Muscle of leg (tissue), 11 donors: ENCODE data around the gene PPT1. TPM values are rescaled to one million over a fixed set of nuclear protein-coding genes. Genes with fewer than 3 reads are reported as not detected.
"Not testable (repeated sequence)": the region's sequence is repeated elsewhere in the genome, so short reads cannot be mapped to it uniquely, and the experiment has no call there.

ENCODE experiments used
- DNase-seq: peaks from one replicate; pipeline ENCODE4 v3.0.0; 2013
- H3K27ac ChIP-seq: one replicate; pipeline ENCODE4 v1.5.1; 2013; ENCODE audit warnings: mild to moderate bottlenecking, low read length, control low read depth
- H3K27me3 ChIP-seq: one replicate; pipeline ENCODE4 v1.6.1; 2013; ENCODE audit warnings: low read length; ENCODE audit not compliant: control insufficient read depth, insufficient read depth
- H3K36me3 ChIP-seq: one replicate; pipeline ENCODE4 v1.6.1; 2013; ENCODE audit warnings: low read length; ENCODE audit not compliant: control insufficient read depth, insufficient read depth
- H3K4me1 ChIP-seq: one replicate; pipeline ENCODE4 v1.6.1; 2013; ENCODE audit warnings: low read length; ENCODE audit not compliant: control insufficient read depth, insufficient read depth
- H3K4me3 ChIP-seq: one replicate; pipeline ENCODE4 v1.5.1; 2013; ENCODE audit warnings: low read length, control low read depth
- H3K9me3 ChIP-seq: replicated peaks from 2 replicates; pipeline ENCODE4 v1.6.1; 2013; ENCODE audit warnings: low read depth, low read length; ENCODE audit not compliant: control insufficient read depth
- WGBS: methylation state at CpG from one replicate; pipeline ENCODE4 v1.1.5; 2013; ENCODE audit warnings: missing lambda C conversion rate; ENCODE audit not compliant: insufficient coverage; 5-methylcytosine and 5-hydroxymethylcytosine counted together
- polyA plus RNA-seq, 8 donors: library from polyadenylated mRNA; unstranded; fragments of 120-200 nt; gene quantifications; one replicate each; pipeline versions ENCODE4 v1.2.1 to v1.2.3, GENCODE V29; 2013; ENCODE audit warnings: inconsistent platforms in 1 of 8, low replicate concordance in 1 of 8; ENCODE audit not compliant: insufficient read length in 8 of 8, insufficient read depth in 1 of 8
- total RNA-seq: library from RNA; stranded (reverse); fragments of 120-200 nt; gene quantifications from one replicate; pipeline ENCODE4 v1.2.4, GENCODE V29; 2013

PPT1 gene
- total and polyA plus RNA-seq, 9 donors = 38.9 to 68.4 (median 45.6) TPM

DNA sequence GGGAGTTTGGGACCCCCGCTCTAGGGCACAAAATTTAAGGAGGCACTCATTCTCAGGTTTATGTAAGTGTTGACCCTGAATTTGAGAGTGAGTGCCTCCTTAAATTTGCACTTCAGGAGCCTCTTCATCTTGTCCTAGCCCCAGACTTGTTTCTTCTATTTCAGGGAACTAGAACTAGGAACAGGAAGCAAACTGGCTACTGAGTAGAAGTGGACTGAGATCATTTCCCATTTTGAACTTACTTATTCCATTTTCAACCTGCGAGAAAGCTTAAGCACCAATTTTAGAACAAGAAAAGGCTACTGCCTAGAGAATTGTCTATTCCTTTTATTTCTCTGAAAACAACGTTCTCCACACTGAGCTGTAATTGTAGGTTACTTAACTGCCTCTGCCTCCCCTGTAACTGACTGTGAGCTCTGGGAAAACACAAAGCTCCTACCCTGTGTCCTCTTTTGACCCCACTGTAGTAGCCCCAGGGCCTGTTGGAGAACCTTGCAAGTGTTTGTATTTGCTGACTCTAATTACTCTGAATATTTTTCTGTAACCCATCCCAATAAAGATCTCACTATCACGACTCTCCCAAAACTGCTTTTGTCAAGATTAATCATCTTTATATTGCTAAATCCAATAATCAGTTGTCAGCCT is 2.5 kb downstream of the PPT1 start:
- Histone ChIP-seq H3K27me3 (no peaks in the 10 kb centered on the region), H3K9me3 (no peaks in the 10 kb centered on the region), H3K4me1 (peaks cover 11% of the 10 kb centered on the region), H3K4me3 (no peak overlapping the region), H3K36me3 (peaks cover 15% of the 10 kb centered on the region), H3K27ac (no peak overlapping the region)
- 95% methylated on average over 2 of the region's 4 CpGs for WGBS
- DNase-seq = peak; percentile 51

DNA sequence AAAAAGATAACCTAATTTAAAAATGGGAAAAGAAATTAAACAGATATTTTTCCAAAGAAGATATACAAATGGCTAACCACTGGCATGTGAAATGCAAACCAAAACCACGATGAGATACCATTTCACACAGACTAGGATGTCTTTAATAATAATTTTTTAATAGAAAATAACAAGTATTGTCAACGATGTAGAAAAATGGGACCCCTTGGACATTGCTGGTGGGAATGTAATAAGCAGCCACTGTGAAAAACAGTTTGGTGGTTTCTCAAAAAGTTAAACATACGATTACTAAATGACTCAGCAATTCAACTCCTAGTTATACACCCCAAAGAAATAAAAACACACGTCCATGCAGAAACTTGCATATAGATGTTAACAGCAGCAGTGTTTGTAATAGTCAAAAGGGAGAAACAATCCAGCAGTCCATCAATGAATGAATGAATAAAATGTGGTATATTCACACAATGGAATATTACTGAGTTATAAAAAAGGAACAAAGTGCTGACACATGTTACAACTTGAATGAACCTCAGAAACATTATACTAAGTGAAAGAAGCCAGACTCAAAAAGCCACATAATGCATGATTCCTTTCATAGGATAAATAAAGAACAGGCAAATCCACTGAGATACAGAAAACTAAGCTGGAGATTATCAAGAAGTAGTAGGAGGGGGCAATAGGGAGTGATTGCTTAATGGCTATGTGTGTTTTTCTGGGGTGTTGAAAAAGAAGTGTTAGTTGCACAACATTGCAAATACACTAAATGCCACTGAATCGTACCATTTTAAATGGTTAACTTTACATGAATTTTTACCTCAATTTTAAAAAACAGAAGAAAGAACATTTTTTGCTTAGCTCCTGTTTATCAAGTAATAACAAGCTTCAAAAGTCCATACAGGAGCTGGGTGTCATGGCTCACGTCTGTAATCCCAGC is 4.1 kb downstream of the PPT1 start:
- peaks cover 11% of the 10 kb centered on the region for H3K4me1 ChIP-seq
- peaks cover 17% of the 10 kb centered on the region for H3K36me3 ChIP-seq
- H3K27me3 ChIP-seq = no peaks in the 10 kb centered on the region
- whole genome bisulfite sequencing = 100% methylated on average over 1 of the region's 6 CpGs
- H3K4me3 ChIP-seq = no peak overlapping the region
- no peaks in the 10 kb centered on the region for H3K9me3 ChIP-seq
- no peak for DNase-seq
- H3K27ac ChIP-seq = no peak overlapping the region

DNA sequence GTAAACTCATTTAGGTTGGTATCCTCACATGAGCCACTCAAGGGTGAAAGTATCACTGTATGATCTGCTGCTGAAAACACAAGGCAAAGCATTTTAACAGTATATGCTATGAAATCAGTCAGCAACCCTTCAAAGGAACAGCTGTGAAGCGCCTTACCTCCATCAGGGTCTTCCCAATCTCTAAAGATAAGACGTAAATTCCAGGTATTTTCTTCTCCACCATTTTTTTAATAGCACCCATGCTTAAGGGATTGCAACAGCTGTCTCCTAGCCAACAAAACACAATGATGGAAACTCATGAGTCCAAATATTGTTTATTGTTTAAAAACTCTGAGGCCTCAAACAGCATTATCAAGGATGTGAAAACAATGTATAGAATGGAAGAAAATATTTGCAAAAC is 4.8 kb downstream of the PPT1 start:
- peaks cover 23% of the 10 kb centered on the region for H3K36me3 ChIP-seq
- H3K4me1 ChIP-seq = peaks cover 6% of the 10 kb centered on the region
- H3K27me3 ChIP-seq = no peaks in the 10 kb centered on the region
- 80% methylated on average over 1 of the region's 2 CpGs for WGBS
- H3K9me3 ChIP-seq = no peaks in the 10 kb centered on the region
- DNase-seq = no peak
- no peak overlapping the region for H3K4me3 ChIP-seq
- no peak overlapping the region for H3K27ac ChIP-seq

DNA sequence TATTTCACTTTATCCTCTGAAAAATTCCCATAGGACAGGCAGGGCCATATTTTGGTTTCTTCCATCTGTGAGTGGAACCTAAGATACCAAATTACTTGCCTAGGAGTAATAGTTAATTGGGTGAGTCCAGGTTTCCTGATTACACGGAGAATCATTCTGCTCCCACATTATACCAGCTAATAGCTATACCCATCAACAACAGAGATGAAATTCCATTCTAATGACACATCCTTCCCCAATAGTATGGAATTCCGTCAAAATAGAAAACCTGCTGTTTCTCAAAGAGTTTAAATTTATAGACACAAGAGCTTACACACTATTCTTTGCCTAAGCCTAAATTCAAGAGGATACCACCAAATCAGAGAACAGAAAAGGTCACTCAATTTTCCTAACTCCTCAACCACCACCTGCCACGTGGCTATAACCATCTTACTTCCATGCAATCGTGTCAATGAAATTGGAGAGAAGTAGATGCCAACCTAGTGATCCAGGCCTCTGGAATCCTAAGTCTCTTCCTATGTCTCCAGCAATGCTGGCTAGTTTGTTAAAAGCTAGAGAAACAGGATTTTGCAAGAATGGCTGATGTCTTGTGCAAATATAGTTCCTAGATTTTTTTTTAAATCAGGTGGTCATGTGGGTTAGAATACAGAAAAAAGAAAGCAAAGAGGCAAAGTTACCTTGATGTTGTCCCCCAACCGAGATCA is 6.2 kb downstream of the PPT1 start:
- Histone ChIP-seq H3K27me3 (no peaks in the 10 kb centered on the region), H3K9me3 (no peaks in the 10 kb centered on the region), H3K4me3 (no peak overlapping the region), H3K27ac (no peak overlapping the region), H3K36me3 (peaks cover 27% of the 10 kb centered on the region), H3K4me1 (no peaks in the 10 kb centered on the region)
- DNase-seq = no peak
- no CpG with 5 or more reads among the region's 5 CpGs for WGBS

DNA sequence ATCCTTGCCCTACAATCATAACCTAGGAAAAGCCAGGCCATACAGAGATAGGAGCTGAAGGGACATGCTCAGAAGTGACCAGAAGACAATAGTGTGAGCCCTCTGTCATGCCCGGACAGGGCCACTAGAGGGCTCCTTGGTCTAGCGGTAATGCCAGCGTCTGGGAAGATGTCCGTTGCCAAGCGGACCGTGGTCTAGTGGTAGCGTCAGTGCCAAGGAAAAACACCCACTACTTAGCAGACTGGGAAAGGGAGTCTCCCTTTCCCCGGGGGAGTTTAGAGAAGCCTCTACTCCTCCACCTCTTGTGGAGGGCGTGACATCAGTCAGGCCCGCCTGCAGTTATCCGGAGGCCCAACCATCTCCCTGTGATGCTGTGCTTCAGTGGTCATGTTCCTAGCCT is 12.3 kb downstream of the PPT1 start:
- H3K27me3 ChIP-seq, H3K4me1 ChIP-seq, H3K9me3 ChIP-seq, H3K4me3 ChIP-seq, H3K27ac ChIP-seq: not testable (repeated sequence)
- peaks cover 19% of the 10 kb centered on the region for H3K36me3 ChIP-seq
- no CpG with 5 or more reads among the region's 11 CpGs for WGBS
- DNase-seq = peak; percentile 45

DNA sequence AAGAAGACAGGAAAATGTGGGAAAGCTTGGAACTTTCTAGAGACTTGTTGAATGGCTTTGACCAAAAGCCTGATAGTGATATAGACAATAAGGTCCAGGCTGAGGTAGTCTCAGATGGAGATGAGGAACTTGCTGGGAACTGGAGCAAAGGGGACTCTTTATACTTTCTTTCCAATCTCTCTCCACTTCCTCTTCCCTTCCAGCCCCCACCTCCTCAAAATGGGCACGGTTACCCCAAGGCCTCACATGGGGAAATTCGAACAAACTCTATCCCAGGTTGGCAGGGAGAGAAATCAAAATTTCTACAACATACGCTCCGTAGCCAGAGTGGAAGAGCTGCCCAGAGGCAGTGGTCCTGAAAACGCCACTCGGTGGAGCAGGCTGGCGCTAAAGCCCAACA is 15.2 kb downstream of the PPT1 start:
- H3K4me3 ChIP-seq = no peak overlapping the region
- 45% methylated on average over 4 of the region's 7 CpGs for WGBS
- H3K27ac ChIP-seq = no peak overlapping the region
- peak; percentile 18 for DNase-seq
- no peaks in the 10 kb centered on the region for H3K4me1 ChIP-seq
- peaks cover 24% of the 10 kb centered on the region for H3K36me3 ChIP-seq
- no peaks in the 10 kb centered on the region for H3K9me3 ChIP-seq
- no peaks in the 10 kb centered on the region for H3K27me3 ChIP-seq

DNA sequence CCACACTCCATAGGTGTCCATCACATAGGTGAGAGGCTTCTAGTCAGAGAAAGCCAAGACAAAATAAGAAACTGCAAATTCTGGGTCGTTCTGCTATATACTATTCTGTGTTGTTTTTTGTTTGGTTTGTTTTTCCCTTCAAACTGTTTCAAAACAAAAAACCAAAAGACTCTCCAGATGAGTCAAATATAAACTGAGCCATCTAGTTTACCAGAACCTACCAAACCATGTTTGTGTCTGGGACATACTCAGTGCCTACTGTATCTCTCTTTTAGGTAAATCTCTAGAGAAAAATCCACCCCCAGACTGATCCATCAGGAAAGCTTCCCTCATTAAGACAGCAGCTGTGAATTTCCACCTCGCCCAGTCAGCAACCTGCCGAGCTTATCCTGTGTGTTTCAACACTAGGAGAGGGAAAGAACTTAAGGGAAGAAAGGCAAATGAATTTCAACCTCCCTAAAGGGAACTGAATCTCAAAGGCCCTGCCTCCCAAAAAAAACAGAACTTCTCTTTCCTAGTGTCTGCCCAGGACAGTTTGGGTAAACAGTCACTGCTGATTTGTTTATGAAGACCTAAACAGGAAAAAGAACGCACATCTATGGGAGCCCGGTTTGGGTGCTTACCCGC is 17.2 kb downstream of the PPT1 start:
- H3K27ac ChIP-seq = no peak overlapping the region
- DNase-seq = no peak
- H3K9me3 ChIP-seq = no peaks in the 10 kb centered on the region
- H3K27me3 ChIP-seq = no peaks in the 10 kb centered on the region
- H3K4me1 ChIP-seq = no peaks in the 10 kb centered on the region
- 100% methylated on average over 2 of the region's 6 CpGs for WGBS
- H3K4me3 ChIP-seq = no peak overlapping the region
- H3K36me3 ChIP-seq = peaks cover 34% of the 10 kb centered on the region

DNA sequence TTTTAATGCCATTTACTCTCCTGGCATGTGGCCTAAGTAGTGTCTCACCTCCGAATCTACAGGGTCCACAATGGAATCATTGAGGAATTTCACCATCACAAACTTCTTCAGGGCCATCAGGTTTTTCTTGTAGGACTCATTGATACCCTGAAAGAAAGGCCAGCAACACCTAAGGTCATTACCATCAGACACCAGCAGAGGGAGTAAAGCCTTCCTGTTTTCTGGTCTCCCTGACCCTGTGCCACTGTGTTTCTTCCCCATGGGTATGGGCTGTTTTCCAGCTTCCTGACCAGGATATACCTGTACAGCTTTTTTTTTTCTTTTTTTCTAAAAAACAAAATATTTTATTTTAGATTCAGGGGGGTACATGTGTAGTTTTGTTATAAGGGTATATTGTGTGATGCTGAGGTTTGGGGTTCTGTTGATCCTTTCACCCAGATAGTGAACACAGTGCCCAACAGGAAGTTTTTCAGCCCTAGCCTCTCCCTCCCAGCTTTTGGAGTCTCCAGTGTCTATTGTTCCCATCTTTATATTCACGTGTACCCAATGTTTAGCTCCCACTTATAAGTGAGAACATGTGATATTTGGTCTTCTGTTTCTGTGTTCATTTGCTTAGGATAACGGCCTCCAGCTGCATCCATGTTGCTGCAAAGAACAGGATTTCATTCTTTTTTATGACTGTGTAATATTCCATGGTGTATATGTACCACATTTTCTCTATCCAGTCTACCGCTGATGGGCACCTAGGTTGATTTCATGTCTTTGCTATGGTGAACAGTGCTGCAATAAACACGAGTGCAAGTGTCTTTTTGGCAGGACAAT is 18.3 kb downstream of the PPT1 start:
- 71% methylated on average over 1 of the region's 5 CpGs for WGBS
- no peaks in the 10 kb centered on the region for H3K4me1 ChIP-seq
- DNase-seq = peak; percentile 48
- H3K36me3 ChIP-seq = peaks cover 41% of the 10 kb centered on the region
- no peaks in the 10 kb centered on the region for H3K9me3 ChIP-seq
- H3K27me3 ChIP-seq = no peaks in the 10 kb centered on the region
- no peak overlapping the region for H3K27ac ChIP-seq
- no peak overlapping the region for H3K4me3 ChIP-seq

DNA sequence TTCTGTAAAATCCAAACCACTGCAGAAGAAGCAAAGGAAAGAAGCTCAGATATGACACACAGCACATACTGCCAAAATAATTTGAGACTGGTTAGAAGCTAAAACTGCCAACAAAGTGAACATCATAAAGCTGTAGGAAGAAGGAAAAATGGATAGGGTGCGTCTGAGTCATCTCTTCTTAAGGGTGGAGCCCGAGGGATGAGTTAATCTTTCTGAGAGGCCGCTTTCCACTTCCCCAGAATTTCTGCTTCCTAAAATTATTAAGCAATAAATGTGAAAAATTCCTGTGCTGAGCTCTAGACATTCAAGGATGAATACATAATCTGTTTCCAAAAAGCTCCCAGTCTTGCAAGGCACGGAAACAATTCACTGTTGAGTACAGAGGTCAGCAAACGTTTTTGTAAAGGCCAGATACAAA is 20.1 kb downstream of the PPT1 start:
- no peaks in the 10 kb centered on the region for H3K4me1 ChIP-seq
- H3K27ac ChIP-seq = no peak overlapping the region
- no CpG with 5 or more reads among the region's 5 CpGs for WGBS
- peaks cover 49% of the 10 kb centered on the region for H3K36me3 ChIP-seq
- no peaks in the 10 kb centered on the region for H3K9me3 ChIP-seq
- H3K27me3 ChIP-seq = no peaks in the 10 kb centered on the region
- no peak overlapping the region for H3K4me3 ChIP-seq
- peak; percentile 62 for DNase-seq
